Smooth muscle cell (in vitro differentiated cells): ENCODE data around the gene OR1F1. TPM values are rescaled to one million over a fixed set of nuclear protein-coding genes. Genes with fewer than 3 reads are reported as not detected.

Experiments
- DNase-seq: peaks from one replicate; lab custom pipeline; 2025; ENCODE audit not compliant: unreplicated experiment; lab: John Stamatoyannopoulos, UW
- H2AFZ ChIP-seq: fragments of 200-600 bp; sonication (generic); 2 replicates; pipeline ENCODE4 v1.6.0; 2016; ENCODE audit warnings: antibody characterized with exemption, low read depth, mild to moderate bottlenecking
- H3F3A ChIP-seq: fragments of 200-600 bp; sonication (generic); 2 replicates; pipeline ENCODE4 v1.6.0; 2017; ENCODE audit warnings: antibody characterized with exemption, low read depth
- H3K27ac ChIP-seq: fragments of 200-600 bp; sonication (generic); 2 replicates; pipeline ENCODE4 v1.5.1; 2016; ENCODE audit warnings: low read depth, mild to moderate bottlenecking
- H3K27me3 ChIP-seq: fragments of 200-600 bp; sonication (generic); 2 replicates; pipeline ENCODE4 v1.6.1; 2016; ENCODE audit warnings: low read depth, mild to moderate bottlenecking
- H3K36me3 ChIP-seq: fragments of 200-600 bp; sonication (generic); 2 replicates; pipeline ENCODE4 v1.5.1; 2016; ENCODE audit warnings: low read depth
- H3K4me1 ChIP-seq: fragments of 200-600 bp; sonication (generic); 2 replicates; pipeline ENCODE4 v1.5.1; 2016; ENCODE audit warnings: low read depth
- H3K4me2 ChIP-seq: fragments of 200-600 bp; sonication (generic); 2 replicates; pipeline ENCODE4 v1.6.0; 2016; ENCODE audit warnings: mild to moderate bottlenecking
- H3K4me3 ChIP-seq: fragments of 200-600 bp; sonication (generic); 2 replicates; pipeline ENCODE4 v1.5.1; 2016; ENCODE audit warnings: mild to moderate bottlenecking
- H3K79me2 ChIP-seq: fragments of 200-600 bp; sonication (generic); 2 replicates; pipeline ENCODE4 v1.6.0; 2016; ENCODE audit warnings: low read depth, mild to moderate bottlenecking
- H3K9ac ChIP-seq: fragments of 200-600 bp; sonication (generic); 2 replicates; pipeline ENCODE4 v1.6.0; 2016; ENCODE audit warnings: low read depth
- H3K9me3 ChIP-seq: fragments of 200-600 bp; sonication (generic); replicated peaks from 2 replicates; pipeline ENCODE4 v1.5.1; 2016; ENCODE audit warnings: low read depth
- H4K20me1 ChIP-seq: fragments of 200-600 bp; sonication (generic); 2 replicates; pipeline ENCODE4 v1.6.0; 2016; ENCODE audit warnings: low read depth
- CTCF ChIP-seq: fragments of 200-600 bp; sonication (generic); IDR thresholded peaks from 2 replicates; pipeline ENCODE4 v1.5.1; 2017; ENCODE audit warnings: borderline replicate concordance, mild to moderate bottlenecking, antibody characterized with exemption; ENCODE audit not compliant: insufficient read depth, poor library complexity, severe bottlenecking
- WGBS: methylation state at CpG from one replicate; pipeline ENCODE4 v1.1.7; 2016; ENCODE audit warnings: low lambda C conversion rate; 5-methylcytosine and 5-hydroxymethylcytosine counted together
- polyA plus RNA-seq: library from polyadenylated mRNA; unstranded; fragments of >200 nt; fragmentation: Nextera tagmentation; extraction: Ambion mirVana; gene quantifications from 2 replicates; pipeline ENCODE4 v1.2.1, GENCODE V29; 2016
- total RNA-seq: library from RNA; depleted of rRNA; stranded (reverse); fragments of >200 nt; gene quantifications from 2 replicates; pipeline ENCODE4 v1.2.3, GENCODE V29; 2014

OR1F1 gene
- total and polyA plus RNA-seq, 2 experiments from 2014 or later = not detected

- 46% methylated on average over 7 of the region's 7 CpGs for WGBS
- DNase-seq = no peak
- no peak overlapping the region for H3K27ac ChIP-seq
Measured at GRCh38 chr16:3214904-3215600, 27.0 kb downstream of the OR1F1 start.

GRCh38 chr16:3215601-3216262 is 27.7 kb downstream of the OR1F1 start:
- Histone ChIP-seq H3K9me3 (no peaks in the 10 kb centered on the region), H3K4me3 (no peak overlapping the region), H3K27ac (no peak overlapping the region), H3K4me1 (no peaks in the 10 kb centered on the region), H3F3A (no peaks in the 10 kb centered on the region), H2AFZ (no peak overlapping the region), H3K36me3 (no peaks in the 10 kb centered on the region), H4K20me1 (no peaks in the 10 kb centered on the region), H3K9ac (no peak overlapping the region), H3K27me3 (no peaks in the 10 kb centered on the region), H3K4me2 (no peak overlapping the region), H3K79me2 (no peaks in the 10 kb centered on the region)
- WGBS = 81% methylated on average over 11 of the region's 11 CpGs
- no peak for TF ChIP-seq CTCF
- no peak for DNase-seq

More at GRCh38 chr16:3214904-3215600, 27.0 kb downstream of the OR1F1 start:
- no peaks in the 10 kb centered on the region for H3K27me3 ChIP-seq
- no peaks in the 10 kb centered on the region for H3K36me3 ChIP-seq
- H3K4me3 ChIP-seq = no peak overlapping the region
- no peak overlapping the region for H3K4me2 ChIP-seq
- TF ChIP-seq CTCF = no peak
- no peak overlapping the region for H2AFZ ChIP-seq
- H3K9ac ChIP-seq = no peak overlapping the region
- H4K20me1 ChIP-seq = no peaks in the 10 kb centered on the region
- no peaks in the 10 kb centered on the region for H3K9me3 ChIP-seq
- no peaks in the 10 kb centered on the region for H3K79me2 ChIP-seq
- H3K4me1 ChIP-seq = no peaks in the 10 kb centered on the region
- no peaks in the 10 kb centered on the region for H3F3A ChIP-seq

GRCh38 chr16:3216263-3216640 is 28.2 kb downstream of the OR1F1 start:
- WGBS = 67% methylated on average over 3 of the region's 3 CpGs
- DNase-seq = no peak

More at GRCh38 chr16:3216263-3216640, 28.2 kb downstream of the OR1F1 start:
- Histone ChIP-seq H3K9me3 (no peaks in the 10 kb centered on the region), H3K27me3 (no peaks in the 10 kb centered on the region), H4K20me1 (no peaks in the 10 kb centered on the region), H3K27ac (no peak overlapping the region), H3F3A (no peaks in the 10 kb centered on the region), H2AFZ (no peak overlapping the region), H3K4me1 (no peaks in the 10 kb centered on the region), H3K9ac (no peak overlapping the region), H3K4me2 (no peak overlapping the region), H3K4me3 (no peak overlapping the region), H3K79me2 (no peaks in the 10 kb centered on the region), H3K36me3 (no peaks in the 10 kb centered on the region)
- TF ChIP-seq CTCF = no peak
